Fibroblast of the conjunctiva (primary cell): ENCODE results near the gene SPATA2L.
"Not testable (repeated sequence)": the region's sequence is repeated elsewhere in the genome, so short reads cannot be mapped to it uniquely, and the experiment has no call there.

Experiments used
- DNase-seq: peaks from one replicate; pipeline ENCODE4 v3.0.0-alpha.2; 2010; ENCODE audit warnings: low read depth

Gene SPATA2L

GRCh38 chr16:89707695-89708094, 6.2 kb upstream of the SPATA2L start:
- DNase-seq, result no peak

- DNase-seq, result no peak
Observed at GRCh38 chr16:89706518-89707260, 5.2 kb upstream of the SPATA2L start.

- no peak for DNase-seq
Observed at GRCh38 chr16:89705006-89705405, 3.5 kb upstream of the SPATA2L start.

GRCh38 chr16:89704281-89704680, 2.8 kb upstream of the SPATA2L start:
- no peak for DNase-seq

GRCh38 chr16:89700649-89701424, 668 bp downstream of the SPATA2L start:
- no peak for DNase-seq

- peak; percentile 95 for DNase-seq
Observed at GRCh38 chr16:89700100-89700648, 1.3 kb downstream of the SPATA2L start.

GRCh38 chr16:89699629-89700099, 1.8 kb downstream of the SPATA2L start:
- not testable (repeated sequence) for DNase-seq

- DNase-seq, result not testable (repeated sequence)
Observed at GRCh38 chr16:89698717-89699116, 2.8 kb downstream of the SPATA2L start.

GRCh38 chr16:89697616-89698331, 3.7 kb downstream of the SPATA2L start:
- no peak for DNase-seq

GRCh38 chr16:89697161-89697615, 4.3 kb downstream of the SPATA2L start:
- no peak for DNase-seq

- DNase-seq, result no peak
Observed at GRCh38 chr16:89696670-89697128, 4.8 kb downstream of the SPATA2L start.

- DNase-seq, result no peak
Observed at GRCh38 chr16:89695875-89696669, 5.4 kb downstream of the SPATA2L start.

GRCh38 chr16:89695086-89695874, 6.2 kb downstream of the SPATA2L start:
- DNase-seq, result no peak

- DNase-seq, result not testable (repeated sequence)
Observed at GRCh38 chr16:89694784-89695085, 6.8 kb downstream of the SPATA2L start.

GRCh38 chr16:89693931-89694783, 7.3 kb downstream of the SPATA2L start:
- no peak for DNase-seq

GRCh38 chr16:89693289-89693731, 8.2 kb downstream of the SPATA2L start:
- DNase-seq, result no peak

- DNase-seq, result no peak
Observed at GRCh38 chr16:89691986-89692569, 9.4 kb downstream of the SPATA2L start.

GRCh38 chr16:89691231-89691985, 10.1 kb downstream of the SPATA2L start:
- no peak for DNase-seq
